NCI-H187 treated with DMSO at 0.1 percent for 48 hours (cell line): Measurements from ENCODE around the gene PDK3.

ENCODE experiments used
- DNase-seq: peaks from one replicate; lab custom pipeline; 2025; lab: John Stamatoyannopoulos, UW

PDK3 gene

DNA sequence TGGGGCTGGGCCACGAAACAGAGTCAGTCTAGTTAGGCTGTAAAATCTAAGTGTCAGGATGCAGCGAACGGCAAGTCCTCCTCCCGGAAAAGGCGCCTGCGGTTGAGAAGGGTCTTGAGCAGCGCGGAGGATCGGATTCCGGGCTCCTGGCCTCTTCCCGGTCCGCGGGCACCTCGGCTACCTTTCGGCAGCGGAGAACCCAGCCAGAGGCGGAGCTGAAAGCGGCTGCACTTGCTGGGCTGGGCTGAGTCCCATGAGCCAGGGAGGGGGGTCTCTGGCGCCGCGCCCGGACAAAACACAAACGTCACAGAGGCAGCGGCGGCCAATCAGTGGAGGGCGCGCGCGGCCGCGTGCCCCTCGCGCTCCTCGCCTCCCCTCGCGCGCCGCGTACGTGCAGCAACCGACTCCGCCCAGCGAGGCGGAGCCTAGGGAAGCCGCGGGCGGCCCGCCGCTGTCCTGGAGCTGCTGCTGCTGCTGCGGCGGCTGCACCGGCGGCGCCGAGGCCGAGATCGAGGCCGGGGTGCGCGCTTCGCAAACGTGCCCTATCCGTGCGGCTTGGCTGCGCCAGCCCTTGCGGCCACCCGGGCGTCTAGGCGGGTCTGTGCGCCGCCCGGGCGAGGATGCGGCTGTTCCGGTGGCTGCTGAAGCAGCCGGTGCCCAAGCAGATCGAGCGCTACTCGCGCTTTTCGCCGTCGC, at the start of gene PDK3:
Gene PDK3, plus strand, starts transcription at position 451 of the 696 bp plus-strand sequence. Its CDS starts 170 bp downstream, at position 621.
- DNase-seq = peak; percentile 3

DNA sequence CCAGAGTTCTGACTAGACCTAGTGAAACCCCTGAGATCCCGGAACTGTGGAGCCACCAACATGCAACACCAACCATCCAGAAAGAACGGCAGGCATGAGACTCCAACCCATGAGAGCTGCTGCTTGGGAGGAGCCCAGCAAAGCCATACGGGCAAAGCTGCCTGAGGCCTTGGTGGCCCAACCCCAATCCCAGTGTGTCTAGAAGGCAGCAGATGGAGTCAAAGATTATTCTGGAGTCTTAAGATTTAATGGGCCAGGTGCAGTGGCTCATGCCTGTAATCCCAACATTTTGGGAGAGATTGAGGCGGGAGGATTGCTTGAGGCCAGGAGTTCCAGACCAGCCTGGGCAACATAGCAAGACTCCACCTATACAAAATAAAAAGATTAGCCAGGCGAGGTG, 49.2 kb upstream of the PDK3 start:
- no peak for DNase-seq

GRCh38 chrX:24423960-24424359, 41.1 kb upstream of the PDK3 start:
- no peak for DNase-seq

DNA sequence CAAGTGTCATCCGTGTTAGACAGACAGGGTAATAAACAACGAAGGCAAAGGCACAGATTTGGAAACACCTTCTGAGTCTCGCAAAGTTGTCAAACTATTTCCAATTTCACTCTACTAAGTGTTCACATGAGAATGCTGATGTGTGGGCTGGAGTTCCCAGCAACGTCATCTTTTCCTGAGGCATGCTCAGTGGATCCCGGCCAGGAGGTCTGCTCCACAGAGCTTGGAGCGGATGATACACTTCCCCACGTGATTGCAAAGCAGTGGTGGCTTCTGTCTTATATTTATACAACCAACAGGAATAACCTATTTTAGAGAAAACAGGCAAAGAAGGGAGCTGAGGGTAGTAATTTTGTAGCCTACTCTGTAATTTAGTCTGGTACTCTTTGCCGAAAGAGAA, 40.1 kb upstream of the PDK3 start:
- DNase-seq = no peak

DNA sequence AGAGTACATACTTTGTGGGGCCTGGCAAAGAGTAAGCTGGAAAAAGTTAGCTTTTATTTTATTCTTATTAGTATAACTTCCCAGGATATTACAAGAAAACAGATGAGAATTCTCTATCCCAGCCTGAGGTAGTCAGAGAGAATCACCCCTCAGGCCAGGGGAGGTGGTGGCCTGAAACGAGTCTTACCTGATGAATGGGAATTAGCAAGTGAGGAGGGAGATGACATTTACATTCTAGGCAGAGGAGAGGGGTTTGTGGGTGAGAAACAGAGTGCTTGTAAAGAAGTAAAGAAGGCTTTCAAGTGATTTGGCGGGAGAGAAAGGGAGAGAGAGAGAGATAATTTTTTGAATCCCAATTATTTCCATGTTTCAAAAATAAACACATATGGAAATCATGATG, 39.3 kb upstream of the PDK3 start:
- no peak for DNase-seq

- DNase-seq = no peak
Measured at GRCh38 chrX:24426340-24426913, 38.7 kb upstream of the PDK3 start.

- no peak for DNase-seq
Measured at GRCh38 chrX:24426921-24427746, 38.0 kb upstream of the PDK3 start.

GRCh38 chrX:24427747-24428019, 37.4 kb upstream of the PDK3 start:
- DNase-seq = no peak

DNA sequence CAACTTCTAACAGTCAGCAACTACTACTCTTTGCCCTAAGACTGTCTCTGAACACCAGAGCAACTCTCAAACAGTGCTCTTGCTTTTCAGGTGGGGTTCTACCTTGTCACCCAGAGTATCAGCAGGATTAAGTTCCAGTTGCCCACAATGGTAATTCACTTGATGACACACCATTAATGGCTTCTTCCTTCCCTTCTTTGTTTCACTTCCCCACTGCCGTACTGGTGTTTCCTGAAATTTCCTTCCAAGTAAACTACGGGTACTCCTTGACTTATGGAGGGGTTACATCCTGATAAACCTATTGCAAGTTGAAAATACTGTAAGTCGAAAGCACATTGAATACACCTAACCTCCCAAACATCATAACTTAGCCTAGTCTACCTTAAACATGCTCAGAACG, 36.6 kb upstream of the PDK3 start:
- no peak for DNase-seq

DNA sequence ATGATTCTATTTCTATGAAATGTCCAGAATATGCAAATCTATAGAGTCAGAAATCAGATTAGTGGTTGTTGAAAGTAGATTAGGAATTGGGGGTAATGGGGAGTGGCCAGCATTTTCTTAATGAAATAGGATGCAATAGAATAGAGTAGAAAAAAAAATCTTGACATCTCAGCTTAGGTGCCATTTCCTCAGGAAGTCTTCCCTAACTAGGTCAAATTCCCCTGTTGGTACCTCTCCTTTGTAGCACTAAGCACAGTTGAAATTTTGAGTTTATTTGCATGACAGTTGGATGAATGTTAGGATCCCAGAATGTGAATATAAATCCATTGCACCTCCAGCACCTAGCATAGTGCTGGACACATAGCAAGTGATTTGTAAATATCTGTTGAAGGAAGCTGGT, 30.0 kb upstream of the PDK3 start:
- no peak for DNase-seq

- no peak for DNase-seq
Measured at GRCh38 chrX:24443918-24444317, 21.2 kb upstream of the PDK3 start.

- no peak for DNase-seq
Measured at GRCh38 chrX:24444645-24445044, 20.4 kb upstream of the PDK3 start.

- DNase-seq = no peak
Measured at GRCh38 chrX:24448762-24449250, 16.3 kb upstream of the PDK3 start.

GRCh38 chrX:24463077-24463476, 2.0 kb upstream of the PDK3 start:
- DNase-seq = no peak

GRCh38 chrX:24464498-24464835, 619 bp upstream of the PDK3 start:
- DNase-seq = no peak

DNA sequence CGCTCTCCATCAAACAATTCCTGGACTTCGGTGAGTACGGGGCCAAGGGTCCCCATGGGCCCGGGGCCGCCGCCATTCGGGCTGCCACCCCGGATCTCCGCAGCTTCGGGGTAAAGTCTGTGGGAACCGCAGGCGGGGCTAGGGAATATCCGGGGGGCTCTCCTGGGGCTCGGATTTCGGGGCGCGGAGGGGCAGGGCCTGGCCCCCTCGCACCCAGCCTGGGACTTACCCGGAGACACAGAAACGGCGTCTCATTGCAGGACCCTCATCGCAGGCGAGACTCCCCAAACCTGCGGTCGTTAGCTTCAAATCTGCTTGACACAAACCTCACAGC, 413 bp downstream of the PDK3 start:
- no peak for DNase-seq

DNA sequence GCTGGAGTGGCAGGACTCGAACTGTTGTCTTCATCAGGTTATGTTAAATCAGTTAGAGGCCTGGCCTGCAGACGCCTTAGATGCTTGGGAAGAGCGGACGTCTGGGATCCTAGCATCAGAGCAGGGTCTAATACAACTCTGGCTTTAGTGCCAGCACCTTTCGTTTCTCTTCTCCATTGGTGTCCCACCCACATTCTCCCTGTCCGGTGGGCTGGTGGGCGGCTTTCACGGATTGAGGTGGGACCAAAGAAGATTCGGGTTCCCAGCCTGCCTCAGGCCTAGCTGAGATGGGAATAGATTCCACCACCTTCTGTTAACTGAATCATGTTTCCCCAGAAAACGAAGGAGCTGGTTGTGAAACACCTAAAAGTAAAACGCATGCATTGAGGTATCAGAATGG, 939 bp downstream of the PDK3 start:
- no peak for DNase-seq

DNA sequence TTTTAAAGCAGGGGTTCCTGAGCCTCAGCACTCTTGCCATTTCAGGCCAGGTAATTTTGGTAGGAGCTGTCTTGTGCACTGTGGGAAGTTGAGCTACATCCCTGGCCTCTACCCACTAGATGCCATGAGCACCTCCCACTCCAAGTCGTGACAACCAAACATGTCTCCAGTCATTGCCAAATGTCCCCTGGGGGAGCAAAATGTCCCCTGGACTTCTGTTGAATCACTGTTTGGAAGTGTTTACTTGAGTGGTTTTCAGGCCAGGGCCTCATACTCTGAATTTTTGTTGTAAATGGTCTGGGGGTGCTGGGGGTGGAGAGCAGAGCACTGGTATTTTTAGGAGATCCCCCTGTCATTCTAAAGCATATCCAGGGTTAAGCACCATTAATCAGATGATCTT, 3.2 kb downstream of the PDK3 start:
- no peak for DNase-seq

DNA sequence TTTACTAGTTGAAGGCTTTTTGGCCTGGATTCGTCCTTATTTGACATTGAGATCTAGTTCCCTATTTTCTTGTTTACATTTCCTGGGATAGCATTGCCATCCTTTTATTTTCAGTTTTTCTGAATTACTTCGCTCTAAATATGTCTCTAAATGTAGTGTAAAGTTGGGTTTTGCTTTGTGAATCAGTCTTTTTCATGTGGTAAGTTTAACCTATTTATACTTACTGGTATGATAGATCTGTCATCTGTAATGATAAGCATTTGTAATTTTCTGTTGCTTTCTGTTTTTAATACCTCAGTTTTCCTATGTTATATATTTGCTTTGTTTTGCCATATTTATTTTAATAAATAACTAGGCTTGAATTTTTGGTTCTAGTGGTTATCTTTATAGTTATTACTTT, 6.7 kb downstream of the PDK3 start:
- no peak for DNase-seq

DNA sequence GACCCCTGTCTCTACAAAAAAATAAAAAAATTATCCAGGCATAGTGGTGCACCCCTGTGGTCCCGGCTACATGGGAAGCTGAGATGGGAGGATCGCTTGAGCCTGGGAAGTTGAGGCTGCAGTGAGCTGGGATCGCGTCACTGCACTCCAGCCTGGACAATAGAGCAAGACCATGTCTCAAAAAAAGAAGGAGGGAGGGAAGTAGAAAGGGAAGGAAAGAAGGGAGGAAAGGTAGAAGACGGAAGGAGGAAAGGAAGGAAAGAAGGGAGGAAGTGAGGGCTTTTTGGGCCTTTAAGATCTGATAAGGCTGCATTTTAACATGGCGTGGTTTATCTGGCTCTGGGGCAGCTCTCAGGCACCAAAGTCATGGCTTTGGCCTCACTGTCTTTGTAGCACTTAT, 10.4 kb downstream of the PDK3 start:
- DNase-seq = no peak

DNA sequence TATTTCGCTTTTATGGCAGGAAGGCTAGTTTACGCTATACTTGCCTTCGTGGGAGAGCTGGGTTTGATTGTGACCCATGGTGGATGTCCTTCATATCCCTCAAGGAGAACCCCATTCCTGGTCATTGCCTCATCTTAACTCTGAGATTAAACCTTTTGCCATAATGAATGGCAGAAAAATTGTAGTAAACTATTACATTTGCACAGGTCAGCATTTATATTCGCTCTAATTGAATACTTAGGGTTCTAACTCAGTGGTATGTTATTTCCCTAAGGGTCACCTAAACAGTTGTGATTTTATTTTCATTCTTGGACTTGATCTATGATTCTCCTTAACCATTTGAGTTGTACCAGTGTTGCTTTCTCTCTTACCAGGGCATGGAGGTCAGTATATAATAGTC, 13.4 kb downstream of the PDK3 start:
- no peak for DNase-seq

- no peak for DNase-seq
Measured at GRCh38 chrX:24479924-24480323, 14.8 kb downstream of the PDK3 start.

DNA sequence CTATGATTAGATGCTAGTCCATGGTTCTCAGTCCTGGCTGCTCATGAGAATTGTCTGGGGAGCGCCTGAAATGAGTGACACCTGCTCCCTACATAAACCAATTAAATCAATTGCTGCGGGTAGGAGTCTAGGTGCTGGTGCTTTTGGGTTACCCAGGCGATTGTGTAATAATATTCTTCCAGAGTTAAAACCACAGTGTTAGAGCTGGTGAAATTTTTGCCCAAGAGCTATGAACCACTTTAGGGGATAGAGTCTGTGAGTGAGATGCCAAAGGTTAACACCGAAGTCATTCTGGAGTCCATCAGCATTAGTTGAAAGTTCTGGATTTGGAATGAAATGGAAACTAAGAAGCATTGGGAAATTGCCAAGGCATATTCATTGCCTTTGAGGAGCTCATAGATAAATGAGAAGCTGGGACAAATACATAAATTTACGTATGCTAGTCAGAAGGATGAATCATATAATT, 15.3 kb downstream of the PDK3 start:
- DNase-seq = no peak
